Heart left ventricle (tissue), 16 donors: Measurements from ENCODE around the gene RTTN. TPM values are rescaled to one million over a fixed set of nuclear protein-coding genes. Genes with fewer than 3 reads are reported as not detected.

Experiments used
- ATAC-seq, 4 donors: fragments of 200-7000 bp; cut with Tn5 transposase; one replicate each; pipeline ENCODE4 v1.9.1; 2020 to 2022; ENCODE audit warnings: moderate library complexity in 4 of 4, mild to moderate bottlenecking in 3 of 4, moderate number of reproducible peaks in 1 of 4
- DNase-seq, 5 donors: peaks; one replicate each; pipeline ENCODE4 v3.0.0-alpha.2; 2020
- H3K27ac ChIP-seq, 12 donors: fragments of 200-600 bp; sonication (generic) in 4 of 12; one replicate each; pipeline versions ENCODE4 v1.5.0 to v1.8.0; 2016 to 2022; ENCODE audit warnings: mild to moderate bottlenecking in 2 of 12
- H3K27me3 ChIP-seq, 9 donors: fragments of 200-600 bp; sonication (generic) in 2 of 9; one replicate each; pipeline versions ENCODE4 v1.5.1 to v1.8.0; 2016 to 2022; ENCODE audit warnings: mild to moderate bottlenecking in 3 of 9
- H3K36me3 ChIP-seq, 9 donors: fragments of 200-600 bp; sonication (generic) in 2 of 9; one replicate each; pipeline versions ENCODE4 v1.5.0 to v1.8.0; 2018 to 2022; ENCODE audit warnings: mild to moderate bottlenecking in 2 of 9
- H3K4me1 ChIP-seq, 12 donors: fragments of 200-600 bp; sonication (generic) in 4 of 12; one replicate each; pipeline versions ENCODE4 v1.5.0 to v1.8.0; 2016 to 2022; ENCODE audit warnings: mild to moderate bottlenecking in 3 of 12
- H3K4me3 ChIP-seq, 12 donors: fragments of 200-600 bp; sonication (generic) in 4 of 12; one replicate each; pipeline versions ENCODE4 v1.5.0 to v1.8.0; 2017 to 2022; ENCODE audit warnings: mild to moderate bottlenecking in 9 of 12, moderate library complexity in 4 of 12
- H3K9me3 ChIP-seq, 12 donors: fragments of 200-600 bp; sonication (generic) in 4 of 12; one replicate each; pipeline versions ENCODE4 v1.5.0 to v1.8.0; 2016 to 2022; ENCODE audit warnings: mild to moderate bottlenecking in 1 of 12
- POLR2A ChIP-seq, 2 donors: fragments of 450-650 bp; IDR thresholded peaks; one replicate each; pipeline ENCODE4 v1.6.1; 2017; ENCODE audit warnings: antibody characterized with exemption in 2 of 2, mild to moderate bottlenecking in 2 of 2, moderate library complexity in 2 of 2
- WGBS, 4 donors: extraction: QIAGEN DNeasy Blood & Tissue Kit in 2 of 4; methylation state at CpG; one replicate each; pipeline versions ENCODE4 v1.1.5 to v1.1.7; 2013 to 2018; 5-methylcytosine and 5-hydroxymethylcytosine counted together
- intact Hi-C, 10 donors: fragments of 100-400 bp; cut with DNase I; formaldehyde crosslinking; loops; one replicate each; pipeline versions ENCODE4 v1.11.1 to v1.14.2; 2022
- polyA plus RNA-seq, 2 donors: library from polyadenylated mRNA; stranded (reverse); fragments of 200-250 nt; gene quantifications; one replicate each; pipeline ENCODE4 v1.2.3, GENCODE V29; 2013
- total RNA-seq, 9 donors: library from RNA; depleted of rRNA in 2 of 9; stranded (reverse); fragments of >200 nt in 2 of 9; fragmentation: NEBNext Ultra II Directional in 3 of 9; extraction: Animal tissue kit (Norgen Biotek cat#: 25700) in 3 of 9; gene quantifications; one replicate each; pipeline versions ENCODE4 v1.1.0 to v1.2.4, GENCODE V29; 2016 to 2023
- TF ChIP-seq, protein P1 (sequence below), 12 donors: fragments of 200-600 bp; sonication (generic) in 4 of 12; IDR thresholded peaks; one replicate each; pipeline versions ENCODE4 v1.5.0 to v1.8.0; 2018 to 2022; ENCODE audit warnings: antibody characterized with exemption in 12 of 12, mild to moderate bottlenecking in 5 of 12
- donor health status: ischemic (EF 13 %, LVEDD 7.1; RV severe dilation, severe dysfunction).
- donor health status: healthy with polysubstance abuse.
- donor health status: DM: no; HTN: yes; CAD: no.
- donor health status: DM: no; HTN: no; CAD: no.
- donor health status: ischemic (EF 25% LVEDD 6.9; RV normal size, moderate dysfunction).
- donor health status: ischemic (EF 25% LVEDD 5.7; RV mildly dilated, moderate dysfunction).
- donor health status: healthy.
- donor health status: DM: yes; HTN: yes; CAD: no.
- donor health status: ischemic (EF 35%, LVEDD 5.7; RV mildly dilated, moderate dysfunction).
- donor health status: nonischemic (EF 11% LVEDD 7.7; RV severe dilation, severe dysfunction).
- donor health status: DM: yes; HTN: yes; CAD: no.
- donor health status: PGD.
- donor health status: ischemic (EF 29% LVEDD 5.4; RV normal size, mild dysfunction).
- donor health status: nonischemic (EF 23%, LVEDD 6.1; RV moderate dilation, normal function).

The RTTN gene
- total and polyA plus RNA-seq, 11 donors = 5.8 to 14.3 (median 8.1) TPM

DNA sequence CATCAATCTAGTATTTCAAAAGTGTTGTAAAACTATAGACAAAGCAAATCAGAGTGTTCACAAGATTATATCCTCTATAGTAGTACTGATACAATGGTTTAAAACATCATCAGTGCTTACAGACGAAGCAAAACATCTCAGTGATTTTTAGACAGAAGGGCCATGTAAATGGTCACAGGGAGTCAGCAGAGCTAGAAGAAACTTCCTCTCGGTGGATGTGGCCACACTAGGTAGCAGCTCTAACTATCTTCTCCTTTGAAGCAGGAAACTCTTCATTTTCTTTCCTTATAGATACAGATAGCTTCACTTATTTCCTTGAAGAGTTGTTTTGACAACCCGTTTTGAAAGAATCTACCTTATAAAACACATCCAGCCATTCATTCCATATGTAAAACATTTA, 177.4 kb downstream of the RTTN start:
- DNase-seq = no peak
- Histone ChIP-seq H3K4me3 (no peak overlapping the region), H3K9me3 (no peaks in the 10 kb centered on the region), H3K4me1 (no peaks in the 10 kb centered on the region), H3K27ac (no peak overlapping the region), H3K36me3 (peaks cover 0 to 60% (median 41%) of the 10 kb centered on the region in 9 donors), H3K27me3 (no peaks in the 10 kb centered on the region)
- no peak for TF ChIP-seq POLR2A (IDR thresholded peaks at IDR 0.05)
- TF ChIP-seq, protein P1, sequence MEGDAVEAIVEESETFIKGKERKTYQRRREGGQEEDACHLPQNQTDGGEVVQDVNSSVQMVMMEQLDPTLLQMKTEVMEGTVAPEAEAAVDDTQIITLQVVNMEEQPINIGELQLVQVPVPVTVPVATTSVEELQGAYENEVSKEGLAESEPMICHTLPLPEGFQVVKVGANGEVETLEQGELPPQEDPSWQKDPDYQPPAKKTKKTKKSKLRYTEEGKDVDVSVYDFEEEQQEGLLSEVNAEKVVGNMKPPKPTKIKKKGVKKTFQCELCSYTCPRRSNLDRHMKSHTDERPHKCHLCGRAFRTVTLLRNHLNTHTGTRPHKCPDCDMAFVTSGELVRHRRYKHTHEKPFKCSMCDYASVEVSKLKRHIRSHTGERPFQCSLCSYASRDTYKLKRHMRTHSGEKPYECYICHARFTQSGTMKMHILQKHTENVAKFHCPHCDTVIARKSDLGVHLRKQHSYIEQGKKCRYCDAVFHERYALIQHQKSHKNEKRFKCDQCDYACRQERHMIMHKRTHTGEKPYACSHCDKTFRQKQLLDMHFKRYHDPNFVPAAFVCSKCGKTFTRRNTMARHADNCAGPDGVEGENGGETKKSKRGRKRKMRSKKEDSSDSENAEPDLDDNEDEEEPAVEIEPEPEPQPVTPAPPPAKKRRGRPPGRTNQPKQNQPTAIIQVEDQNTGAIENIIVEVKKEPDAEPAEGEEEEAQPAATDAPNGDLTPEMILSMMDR (IDR thresholded peaks at IDR 0.05) = no peak
- WGBS, 4 donors = 86 to 91% (median 88%) methylated on average over 3 of the region's 3 CpGs
- intact Hi-C loops = no loop called here
- no peak for ATAC-seq

GRCh38 chr18:70025580-70025979, 179.9 kb downstream of the RTTN start:
- ATAC-seq (no peak), DNase-seq (no peak)
- Histone ChIP-seq H3K27me3 (no peaks in the 10 kb centered on the region), H3K4me1 (no peaks in the 10 kb centered on the region), H3K9me3 (no peaks in the 10 kb centered on the region), H3K4me3 (no peak overlapping the region), H3K36me3 (peaks cover 0 to 74% (median 42%) of the 10 kb centered on the region in 9 donors), H3K27ac (no peak overlapping the region)
- intact Hi-C loops = no loop called here
- TF ChIP-seq POLR2A (IDR thresholded peaks at IDR 0.05) = no peak
- TF ChIP-seq, protein P1 (IDR thresholded peaks at IDR 0.05) = no peak
- WGBS, 4 donors = 72 to 78% (median 73%) methylated on average over 5 of the region's 5 CpGs

- no peak overlapping the region for H3K4me3 ChIP-seq
- DNase-seq (no peak), ATAC-seq (no peak)
- peaks cover 0 to 72% (median 42%) of the 10 kb centered on the region in 9 donors for H3K36me3 ChIP-seq
- 95 to 98% (median 96%) methylated on average over 3 of the region's 3 CpGs for WGBS, 4 donors
- H3K9me3 ChIP-seq = no peaks in the 10 kb centered on the region
- H3K27ac ChIP-seq = no peak overlapping the region
- intact Hi-C loops = no loop called here
- no peaks in the 10 kb centered on the region for H3K4me1 ChIP-seq
- no peaks in the 10 kb centered on the region for H3K27me3 ChIP-seq
- no peak for TF ChIP-seq POLR2A (IDR thresholded peaks at IDR 0.05)
- TF ChIP-seq, protein P1 (IDR thresholded peaks at IDR 0.05) = no peak
These were observed 180.7 kb downstream of the RTTN start for GRCh38 chr18:70024829-70025228.

GRCh38 chr18:70024093-70024492, 181.4 kb downstream of the RTTN start:
- Histone ChIP-seq H3K9me3 (no peaks in the 10 kb centered on the region), H3K36me3 (peaks cover 0 to 71% (median 35%) of the 10 kb centered on the region in 9 donors), H3K27me3 (no peaks in the 10 kb centered on the region), H3K4me1 (peaks cover 0 to 5% (median 0%) of the 10 kb centered on the region in 12 donors), H3K4me3 (no peak overlapping the region), H3K27ac (no peak overlapping the region)
- no peak for DNase-seq
- 71 to 84% (median 76%) methylated on average over 2 of the region's 2 CpGs for WGBS, 4 donors
- no peak for ATAC-seq
- no peak for TF ChIP-seq POLR2A (IDR thresholded peaks at IDR 0.05)
- TF ChIP-seq, protein P1 (IDR thresholded peaks at IDR 0.05) = no peak
- intact Hi-C loops = no loop called here
